Glomerular endothelial cell (primary cell): ENCODE measurements around the gene IRX1. TPM values are rescaled to one million over a fixed set of nuclear protein-coding genes. Genes with fewer than 3 reads are reported as not detected.

Source experiments
- DNase-seq: peaks from one replicate; pipeline ENCODE4 v3.0.0-alpha.2; 2011; ENCODE audit warnings: low read depth, low spot score; ENCODE audit errors: extremely low read depth
- total RNA-seq: library from RNA; depleted of rRNA; stranded (reverse); fragments of >200 nt; gene quantifications from 2 replicates; pipeline ENCODE4 v1.2.3, GENCODE V29; 2015

IRX1 gene
- total RNA-seq, 1 donor from 2014 or later: 0.06 TPM

DNA sequence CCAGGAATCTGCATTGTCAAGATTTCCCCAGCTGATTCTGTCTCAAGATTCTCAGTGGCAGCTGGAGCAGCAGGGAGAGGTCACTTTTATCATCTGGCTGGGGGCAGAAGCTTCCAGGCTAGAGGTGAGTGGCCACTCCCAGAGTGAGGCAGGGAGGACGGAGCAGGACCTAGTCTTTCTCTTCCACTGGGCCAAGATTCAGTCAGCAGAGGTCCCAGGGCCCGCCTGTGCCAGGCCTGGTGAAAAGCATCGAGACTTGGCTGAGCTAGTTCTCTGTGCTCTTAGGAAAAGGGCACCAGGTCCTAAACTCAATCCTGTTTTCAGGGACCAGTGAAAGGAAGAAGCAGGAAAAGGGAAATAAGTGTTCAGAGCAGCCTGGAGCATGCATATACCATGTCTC lies 46.6 kb downstream of the IRX1 start:
- DNase-seq: no peak

DNA sequence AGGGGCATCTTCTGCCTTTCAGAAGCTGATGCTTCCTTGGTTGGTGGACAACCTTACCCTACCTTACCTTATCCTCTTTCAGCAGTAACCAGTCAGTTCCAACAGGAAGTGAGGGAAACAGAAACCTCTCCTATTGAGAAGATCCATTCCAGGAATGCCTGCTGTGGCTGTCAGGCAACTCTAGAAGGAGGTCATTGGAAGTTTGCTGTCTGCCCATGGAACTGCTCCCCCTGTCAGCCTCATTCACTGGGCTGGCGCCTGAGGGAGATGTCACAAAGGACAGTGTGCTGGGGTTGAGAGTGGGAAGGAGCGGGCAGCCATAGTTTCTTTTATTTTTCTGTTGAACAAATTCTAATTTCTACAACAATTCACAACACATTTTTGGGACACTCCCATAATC lies 54.7 kb downstream of the IRX1 start:
- no peak for DNase-seq

DNA sequence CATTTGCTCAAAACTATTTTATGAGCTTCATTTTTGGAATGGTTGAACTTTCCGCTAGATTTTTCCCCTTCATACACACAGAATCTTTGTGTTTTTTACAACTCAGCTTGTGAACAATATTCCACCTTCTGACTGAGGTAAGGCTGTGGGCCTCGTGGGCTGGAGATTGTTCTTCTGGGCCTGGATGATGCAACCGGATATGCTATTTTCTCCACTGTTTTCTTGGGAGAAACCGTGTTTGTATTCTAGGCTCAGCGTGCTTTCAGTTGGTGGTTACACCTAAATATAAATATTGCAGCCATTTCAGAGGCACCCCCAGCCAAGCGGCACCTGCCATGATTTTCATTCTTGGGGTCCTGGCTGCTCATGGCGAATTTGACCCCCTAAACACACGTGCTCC lies 55.2 kb downstream of the IRX1 start:
- DNase-seq: no peak
